HEK293 (cell line): ENCODE measurements around the gene AARSD1.
A peak's percentile ranks its signal among the peaks of the same experiment; 100 is the strongest.

Experiments
- CTCF ChIA-PET: fragments of 350-600 bp; formaldehyde crosslinking; extraction: SDS; loops from one replicate; lab custom pipeline; 2021; ENCODE audit warnings: antibody characterized with exemption; lab: Yijun Ruan, JAX
- POLR2A ChIA-PET: fragments of 300-600 bp; formaldehyde crosslinking; extraction: SDS; loops from one replicate; lab custom pipeline; 2020; ENCODE audit warnings: antibody characterized with exemption, inconsistent platforms; lab: Yijun Ruan, JAX
- H3K27ac ChIP-seq: fragments of 200-500 bp; sonication (Bioruptor generic); 2 replicates; pipeline ENCODE4 v1.5.1; 2014; ENCODE audit warnings: low read depth, low read length, control low read depth, inconsistent platforms; ENCODE audit errors: extremely low read depth
- H3K36me3 ChIP-seq, 2 experiments: fragments of 200-500 bp in 1 of 2; sonication (Bioruptor generic) in 1 of 2; 1 replicate in 1 of 2; 2 replicates in 1 of 2; pipeline ENCODE4 v1.5.1; 2014 to 2017; ENCODE audit warnings: inconsistent platforms in 2 of 2, low read length in 2 of 2; ENCODE audit not compliant: control insufficient read depth in 2 of 2, insufficient read depth in 1 of 2
- H3K4me1 ChIP-seq: fragments of 200-500 bp; sonication (Bioruptor generic); 2 replicates; pipeline ENCODE4 v1.5.1; 2014; ENCODE audit warnings: mild to moderate bottlenecking, low read length, inconsistent platforms; ENCODE audit not compliant: control insufficient read depth, insufficient read depth
- H3K4me3 ChIP-seq: 2 replicates; pipeline ENCODE4 v1.5.1; 2011; ENCODE audit warnings: low read depth, mild to moderate bottlenecking, control low read depth, low read length, moderate library complexity
- H3K9me3 ChIP-seq: fragments of 200-500 bp; sonication (Bioruptor generic); 2 replicates; pipeline ENCODE4 v1.5.1; 2014; ENCODE audit warnings: low read depth, low read length, inconsistent platforms; ENCODE audit not compliant: control insufficient read depth, insufficient read depth
- ATF2 ChIP-seq: fragments of 450-650 bp; formaldehyde crosslinking; IDR thresholded peaks from 2 replicates; pipeline ENCODE4 v1.5.1; 2016; ENCODE audit warnings: missing biosample characterization, missing genetic modification characterization, low read depth
- BCL11A ChIP-seq: fragments of 450-650 bp; formaldehyde crosslinking; IDR thresholded peaks from 2 replicates; pipeline ENCODE4 v1.5.1; 2016; ENCODE audit warnings: low read depth, missing biosample characterization, missing genetic modification characterization
- HIC1 ChIP-seq: fragments of 450-650 bp; formaldehyde crosslinking; IDR thresholded peaks from 2 replicates; pipeline ENCODE4 v1.5.1; 2016; ENCODE audit warnings: missing biosample characterization, missing genetic modification characterization
- IKZF3 ChIP-seq: fragments of 450-650 bp; IDR thresholded peaks from 2 replicates; pipeline ENCODE4 v1.5.0; 2018; ENCODE audit warnings: missing biosample characterization, mild to moderate bottlenecking, missing genetic modification characterization, moderate library complexity
- KLF1 ChIP-seq: fragments of 450-650 bp; formaldehyde crosslinking; IDR thresholded peaks from 2 replicates; pipeline ENCODE4 v1.5.1; 2016; ENCODE audit warnings: missing biosample characterization, missing genetic modification characterization
- OVOL3 ChIP-seq: fragments of 450-650 bp; formaldehyde crosslinking; IDR thresholded peaks from 2 replicates; pipeline ENCODE4 v1.5.1; 2016; ENCODE audit warnings: missing biosample characterization, missing genetic modification characterization
- PRDM10 ChIP-seq: fragments of 450-650 bp; formaldehyde crosslinking; IDR thresholded peaks from 2 replicates; pipeline ENCODE4 v1.5.1; 2016; ENCODE audit warnings: missing biosample characterization, missing genetic modification characterization
- PRDM6 ChIP-seq: fragments of 450-650 bp; formaldehyde crosslinking; IDR thresholded peaks from 2 replicates; pipeline ENCODE4 v1.5.1; 2017; ENCODE audit warnings: missing biosample characterization, missing genetic modification characterization
- ZBTB21 ChIP-seq: fragments of 450-650 bp; formaldehyde crosslinking; IDR thresholded peaks from 2 replicates; pipeline ENCODE4 v1.5.1; 2017; ENCODE audit warnings: missing biosample characterization, missing genetic modification characterization
- ZEB2 ChIP-seq: fragments of 450-650 bp; formaldehyde crosslinking; IDR thresholded peaks from 2 replicates; pipeline ENCODE4 v1.5.1; 2016; ENCODE audit warnings: missing biosample characterization, missing genetic modification characterization
- ZNF248 ChIP-seq: fragments of 450-650 bp; formaldehyde crosslinking; IDR thresholded peaks from 2 replicates; pipeline ENCODE4 v1.5.1; 2017; ENCODE audit warnings: missing biosample characterization, missing genetic modification characterization
- ZNF266 ChIP-seq: fragments of 450-650 bp; formaldehyde crosslinking; IDR thresholded peaks from 2 replicates; pipeline ENCODE4 v1.5.1; 2016; ENCODE audit warnings: missing biosample characterization, missing genetic modification characterization, low read depth
- ZNF335 ChIP-seq: fragments of 450-650 bp; formaldehyde crosslinking; conservative IDR thresholded peaks from 2 replicates; pipeline ENCODE4 v1.5.1; 2016; ENCODE audit warnings: missing biosample characterization, missing genetic modification characterization
- ZNF362 ChIP-seq: fragments of 450-650 bp; formaldehyde crosslinking; IDR thresholded peaks from 2 replicates; pipeline ENCODE4 v1.5.1; 2016; ENCODE audit warnings: missing biosample characterization, missing genetic modification characterization
- ZNF398 ChIP-seq: fragments of 450-650 bp; formaldehyde crosslinking; IDR thresholded peaks from 2 replicates; pipeline ENCODE4 v1.5.1; 2017; ENCODE audit warnings: missing biosample characterization, missing genetic modification characterization

Gene AARSD1

GRCh38 chr17:42946812-42947211 lies 17.4 kb downstream of the AARSD1 start:
- Histone ChIP-seq H3K4me1 (no peaks in the 10 kb centered on the region), H3K27ac (no peak overlapping the region), H3K4me3 (no peak overlapping the region), H3K9me3 (no peaks in the 10 kb centered on the region)
- peak; percentile 84 for TF ChIP-seq ZNF398 (tag by site-specific recombination)
- TF ChIP-seq PRDM6 (tag by site-specific recombination): peak; percentile 87
- TF ChIP-seq HIC1 (tag by site-specific recombination): 0 out of 2 replicates have a peak, but pooled peaks have one; percentile 15
- TF ChIP-seq ATF2 (tag by site-specific recombination): peak; percentile 87
- TF ChIP-seq BCL11A (tag by site-specific recombination): no peak
- peak; percentile 28 for TF ChIP-seq ZNF335 (tag by site-specific recombination)
- TF ChIP-seq OVOL3 (tag by site-specific recombination): no peak
- TF ChIP-seq ZEB2 (tag by site-specific recombination): peak; percentile 28; the same call in 1 of the 2 replicates
- peak; percentile 71 for TF ChIP-seq PRDM10
- no peak for TF ChIP-seq ZNF266 (tag by site-specific recombination)
- peak; percentile 23; the same call in 1 of the 2 replicates for TF ChIP-seq IKZF3
- TF ChIP-seq, all 188 proteins: peak for 8
- peaks cover 25 to 36% of the 10 kb centered on the region in 2 experiments for H3K36me3 ChIP-seq
- CTCF ChIA-PET: interaction anchor here (0.6 kb wide), 1 partner anchor 11 kb away, joined by 3 read pairs; no protein-coding TSS in a partner anchor
- POLR2A ChIA-PET: no interaction called here

- no peak overlapping the region for H3K27ac ChIP-seq
- H3K36me3 ChIP-seq: peaks cover 7 to 11% of the 10 kb centered on the region in 2 experiments; a peak in 2 of 3 replicates
- POLR2A ChIA-PET: no interaction called here
- no peaks in the 10 kb centered on the region for H3K9me3 ChIP-seq
- H3K4me1 ChIP-seq: no peaks in the 10 kb centered on the region
- CTCF ChIA-PET: interaction anchor here (1.5 kb wide), 1 partner anchor 14 kb away, joined by 4 read pairs; no protein-coding TSS in a partner anchor
- H3K4me3 ChIP-seq: no peak overlapping the region
- TF ChIP-seq ZNF248: no peak
- no peak for TF ChIP-seq KLF1
- no peak for TF ChIP-seq ZBTB21 (tag by site-specific recombination)
- TF ChIP-seq PRDM6 (tag by site-specific recombination): no peak
- TF ChIP-seq HIC1 (tag by site-specific recombination): no peak
- no peak for TF ChIP-seq ZNF362
Observed at GRCh38 chr17:42944211-42944610, 20.0 kb downstream of the AARSD1 start.
